Measurements from ENCODE around the gene AZI2. TPM values are rescaled to one million over a fixed set of nuclear protein-coding genes. Genes with fewer than 3 reads are reported as not detected.

AZI2 gene
- polyA plus RNA-seq, 1 of the 3 experiments (the other 2 are of a cell fraction), result 27.3 TPM

DNA sequence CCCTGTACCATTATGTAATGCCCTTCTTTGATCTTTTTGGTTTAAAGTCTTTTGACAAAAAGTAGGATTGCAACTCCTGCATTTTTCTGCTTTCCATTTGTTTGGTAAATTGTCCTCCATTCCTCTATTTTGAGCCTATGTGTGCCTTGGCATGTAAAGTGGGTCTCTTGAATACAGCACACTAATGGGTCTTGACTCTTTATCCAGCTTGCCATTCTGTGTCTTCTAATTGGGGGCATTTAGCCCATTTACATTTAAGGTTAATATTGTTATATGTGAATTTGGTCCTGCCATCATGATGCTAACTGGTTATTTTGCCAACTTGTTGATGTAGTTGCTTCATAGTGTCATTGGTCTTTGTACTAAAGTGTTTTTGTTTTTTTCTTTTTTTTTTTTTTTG, 74.8 kb downstream of the AZI2 start:
- no peak overlapping the region for H3K9ac ChIP-seq
- H3K4me2 ChIP-seq, result no peak overlapping the region
- no peaks in the 10 kb centered on the region for H4K20me1 ChIP-seq (ENCODE audit: insufficient read depth)
- no peak overlapping the region for H3K27ac ChIP-seq (ENCODE audit: low read depth in 2 of 2, low read length in 1 of 2)
- peaks cover 15% of the 10 kb centered on the region; the same call in 1 of the 2 replicates for H3K79me2 ChIP-seq (ENCODE audit: insufficient read depth)
- ChIA-PET POLR2A (no interaction called here), CTCF (interaction anchor here (2.2 kb wide), 1 partner anchor 12 kb away, joined by 9 read pairs; no protein-coding TSS in a partner anchor)
- H3K36me3 ChIP-seq (replicated peaks in 1 of 2; ENCODE audit: control insufficient read depth in 1 of 2, insufficient read depth in 2 of 2, low read length in 1 of 2), result peaks cover 11 to 33% of the 10 kb centered on the region in 2 experiments
- H3K9me3 ChIP-seq, result no peaks in the 10 kb centered on the region
- DNase-seq, result no peak
- no peaks in the 10 kb centered on the region for H3K9me2 ChIP-seq
- no peak overlapping the region for H2AFZ ChIP-seq (ENCODE audit: low read depth)
- no peaks in the 10 kb centered on the region for H3F3A ChIP-seq (replicated peaks; ENCODE audit: insufficient read depth)
- H3K4me3 ChIP-seq (ENCODE audit: low read depth in 2 of 2, low read length in 1 of 2), result no peak overlapping the region
- TF ChIP-seq GABPA (IDR thresholded peaks at IDR 0.05; ENCODE audit: low read depth) (no peak), MEF2A (IDR thresholded peaks at IDR 0.05; ENCODE audit: borderline replicate concordance, low read depth) (no peak), MXI1 (IDR thresholded peaks at IDR 0.05; ENCODE audit: low read depth, low read length) (no peak), EZH2phosphoT487 (IDR thresholded peaks at IDR 0.05; ENCODE audit: borderline replicate concordance, low read depth) (no peak), GATA2 (CRISPR knock-in tag; IDR thresholded peaks at IDR 0.05) (no peak), RAD21 (IDR thresholded peaks at IDR 0.05; ENCODE audit: low read length) (no peak), NRF1 (IDR thresholded peaks at IDR 0.05; ENCODE audit: low read depth, low read length) (no peak), ELF1 (IDR thresholded peaks at IDR 0.05) (no peak), TCF12 (IDR thresholded peaks at IDR 0.05) (no peak)
- TF ChIP-seq, protein P1, sequence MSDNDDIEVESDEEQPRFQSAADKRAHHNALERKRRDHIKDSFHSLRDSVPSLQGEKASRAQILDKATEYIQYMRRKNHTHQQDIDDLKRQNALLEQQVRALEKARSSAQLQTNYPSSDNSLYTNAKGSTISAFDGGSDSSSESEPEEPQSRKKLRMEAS (IDR thresholded peaks at IDR 0.05; ENCODE audit: low read depth), result no peak
- TF ChIP-seq, protein P2, sequence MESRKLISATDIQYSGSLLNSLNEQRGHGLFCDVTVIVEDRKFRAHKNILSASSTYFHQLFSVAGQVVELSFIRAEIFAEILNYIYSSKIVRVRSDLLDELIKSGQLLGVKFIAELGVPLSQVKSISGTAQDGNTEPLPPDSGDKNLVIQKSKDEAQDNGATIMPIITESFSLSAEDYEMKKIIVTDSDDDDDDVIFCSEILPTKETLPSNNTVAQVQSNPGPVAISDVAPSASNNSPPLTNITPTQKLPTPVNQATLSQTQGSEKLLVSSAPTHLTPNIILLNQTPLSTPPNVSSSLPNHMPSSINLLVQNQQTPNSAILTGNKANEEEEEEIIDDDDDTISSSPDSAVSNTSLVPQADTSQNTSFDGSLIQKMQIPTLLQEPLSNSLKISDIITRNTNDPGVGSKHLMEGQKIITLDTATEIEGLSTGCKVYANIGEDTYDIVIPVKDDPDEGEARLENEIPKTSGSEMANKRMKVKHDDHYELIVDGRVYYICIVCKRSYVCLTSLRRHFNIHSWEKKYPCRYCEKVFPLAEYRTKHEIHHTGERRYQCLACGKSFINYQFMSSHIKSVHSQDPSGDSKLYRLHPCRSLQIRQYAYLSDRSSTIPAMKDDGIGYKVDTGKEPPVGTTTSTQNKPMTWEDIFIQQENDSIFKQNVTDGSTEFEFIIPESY (IDR thresholded peaks at IDR 0.05; ENCODE audit: borderline replicate concordance, low read depth), result no peak
- TF ChIP-seq, protein P3, sequence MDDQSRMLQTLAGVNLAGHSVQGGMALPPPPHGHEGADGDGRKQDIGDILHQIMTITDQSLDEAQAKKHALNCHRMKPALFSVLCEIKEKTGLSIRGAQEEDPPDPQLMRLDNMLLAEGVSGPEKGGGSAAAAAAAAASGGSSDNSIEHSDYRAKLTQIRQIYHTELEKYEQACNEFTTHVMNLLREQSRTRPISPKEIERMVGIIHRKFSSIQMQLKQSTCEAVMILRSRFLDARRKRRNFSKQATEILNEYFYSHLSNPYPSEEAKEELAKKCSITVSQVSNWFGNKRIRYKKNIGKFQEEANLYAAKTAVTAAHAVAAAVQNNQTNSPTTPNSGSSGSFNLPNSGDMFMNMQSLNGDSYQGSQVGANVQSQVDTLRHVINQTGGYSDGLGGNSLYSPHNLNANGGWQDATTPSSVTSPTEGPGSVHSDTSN (IDR thresholded peaks at IDR 0.05), result no peak
- H3K27me3 ChIP-seq (ENCODE audit: insufficient read depth), result no peaks in the 10 kb centered on the region
- H3K4me1 ChIP-seq (ENCODE audit: control insufficient read depth in 1 of 2, insufficient read depth in 2 of 2, low read depth in 1 of 2, low read length in 1 of 2), result no peaks in the 10 kb centered on the region

Other genes with a start within 250 kb of the AZI2 start
- gene CMC1, start 107.2 kb downstream of the AZI2 start, polyA plus RNA-seq (2012; rRNA removed), result 21.4 and 24.1 TPM in 2 replicates
- gene ZCWPW2, start 103 bp downstream of the AZI2 start, polyA plus RNA-seq (2012; rRNA removed), result 0.13 and 0.15 TPM in 2 replicates

Data from SK-N-SH (cell line).